A673 (cell line): ENCODE measurements around the gene WRAP53. TPM values are rescaled to one million over a fixed set of nuclear protein-coding genes. Genes with fewer than 3 reads are reported as not detected.

Experiments used
- BruUV-seq: library from RNA; stranded (reverse); fragments of 400-500 nt; replicated peaks from 2 replicates; lab custom pipeline; 2021; lab: Mats Ljungman, UMichigan
- CTCF ChIA-PET: fragments of 300-600 bp; sonication (Branson Sonifier 250); formaldehyde crosslinking; loops from one replicate; lab custom pipeline; 2022; ENCODE audit warnings: antibody characterized with exemption; lab: Charles Lee
- POLR2A ChIA-PET: fragments of 300-600 bp; sonication (Branson Sonifier 250); formaldehyde crosslinking; loops from one replicate; lab custom pipeline; 2022; ENCODE audit warnings: antibody characterized with exemption; ENCODE audit not compliant: low non-redundant PET; lab: Charles Lee
- DNase-seq: peaks from one replicate; pipeline ENCODE4 v3.0.0-alpha.2; 2015; ENCODE audit warnings: low spot score
- H3K27ac ChIP-seq: fragments of 200-600 bp; sonication (generic); 2 replicates; pipeline ENCODE4 v1.5.1; 2016; ENCODE audit warnings: mixed run types, low read depth, mild to moderate bottlenecking, mixed read lengths, antibody characterized with exemption, low read length; ENCODE audit not compliant: poor library complexity, severe bottlenecking
- H3K27me3 ChIP-seq: fragments of 200-600 bp; sonication (generic); replicated peaks from 2 replicates; pipeline ENCODE4 v1.6.1; 2017; ENCODE audit warnings: mixed run types, low read depth, mild to moderate bottlenecking, mixed read lengths, antibody characterized with exemption, low read length; ENCODE audit not compliant: insufficient read depth, poor library complexity
- H3K36me3 ChIP-seq: fragments of 200-600 bp; sonication (generic); 2 replicates; pipeline ENCODE4 v1.6.1; 2016; ENCODE audit warnings: mixed run types, mild to moderate bottlenecking, mixed read lengths, antibody characterized with exemption, low read length; ENCODE audit not compliant: insufficient read depth, poor library complexity, severe bottlenecking
- H3K4me1 ChIP-seq: fragments of 200-600 bp; sonication (generic); 2 replicates; pipeline ENCODE4 v1.6.1; 2017; ENCODE audit warnings: mixed run types, mild to moderate bottlenecking, mixed read lengths, antibody characterized with exemption, low read length; ENCODE audit not compliant: insufficient read depth, poor library complexity, severe bottlenecking
- H3K4me3 ChIP-seq: fragments of 200-600 bp; sonication (generic); 2 replicates; pipeline ENCODE4 v1.5.1; 2016; ENCODE audit warnings: low read depth, mixed run types, mild to moderate bottlenecking, mixed read lengths, low read length; ENCODE audit not compliant: poor library complexity, severe bottlenecking
- H3K9me3 ChIP-seq: fragments of 200-600 bp; sonication (generic); 2 replicates; pipeline ENCODE4 v1.6.1; 2016; ENCODE audit warnings: mixed run types, low read depth, mild to moderate bottlenecking, mixed read lengths, antibody characterized with exemption, low read length; ENCODE audit not compliant: poor library complexity, severe bottlenecking
- CTCF ChIP-seq: fragments of 300-800, 200-600 bp; sonication (generic); conservative IDR thresholded peaks from 2 replicates; pipeline ENCODE4 v1.5.1; 2017; ENCODE audit warnings: low read depth, mild to moderate bottlenecking, antibody characterized with exemption, low read length, moderate library complexity, mixed read lengths
- EZH2 ChIP-seq: fragments of 200-600 bp; sonication (generic); IDR thresholded peaks from 2 replicates; pipeline ENCODE4 v1.6.1; 2017; ENCODE audit warnings: borderline replicate concordance, low read depth, mild to moderate bottlenecking, mixed read lengths, antibody characterized with exemption, low read length; ENCODE audit not compliant: poor library complexity, severe bottlenecking
- intact Hi-C: fragments of 100-400 bp; cut with micrococcal nuclease; formaldehyde crosslinking; loops from one replicate; pipeline ENCODE4 v1.10.0; 2022; ENCODE audit not compliant: unreplicated experiment
- total RNA-seq: library from RNA; stranded (reverse); gene quantifications from 2 replicates; pipeline ENCODE4 v1.2.3, GENCODE V29; 2021

The WRAP53 gene
- total RNA-seq, 1 experiment from 2014 or later, result 42.2 TPM

- Histone ChIP-seq H3K4me3 (no peak overlapping the region), H3K36me3 (no peaks in the 10 kb centered on the region), H3K4me1 (peaks cover 18% of the 10 kb centered on the region), H3K9me3 (no peaks in the 10 kb centered on the region), H3K27ac (no peak overlapping the region), H3K27me3 (no peaks in the 10 kb centered on the region)
- no peak for TF ChIP-seq CTCF
- no peak for TF ChIP-seq EZH2
- no TSS peak for BruUV-seq
- POLR2A ChIA-PET, result interaction anchor here (0.6 kb wide), 1 partner anchor 60 kb away, joined by 4 read pairs; no protein-coding TSS in a partner anchor
- DNase-seq, result no peak
- CTCF ChIA-PET, result no interaction called here
- intact Hi-C loops, result no loop called here
These were observed 26.7 kb downstream of the WRAP53 start for GRCh38 chr17:7714721-7715594.

DNA sequence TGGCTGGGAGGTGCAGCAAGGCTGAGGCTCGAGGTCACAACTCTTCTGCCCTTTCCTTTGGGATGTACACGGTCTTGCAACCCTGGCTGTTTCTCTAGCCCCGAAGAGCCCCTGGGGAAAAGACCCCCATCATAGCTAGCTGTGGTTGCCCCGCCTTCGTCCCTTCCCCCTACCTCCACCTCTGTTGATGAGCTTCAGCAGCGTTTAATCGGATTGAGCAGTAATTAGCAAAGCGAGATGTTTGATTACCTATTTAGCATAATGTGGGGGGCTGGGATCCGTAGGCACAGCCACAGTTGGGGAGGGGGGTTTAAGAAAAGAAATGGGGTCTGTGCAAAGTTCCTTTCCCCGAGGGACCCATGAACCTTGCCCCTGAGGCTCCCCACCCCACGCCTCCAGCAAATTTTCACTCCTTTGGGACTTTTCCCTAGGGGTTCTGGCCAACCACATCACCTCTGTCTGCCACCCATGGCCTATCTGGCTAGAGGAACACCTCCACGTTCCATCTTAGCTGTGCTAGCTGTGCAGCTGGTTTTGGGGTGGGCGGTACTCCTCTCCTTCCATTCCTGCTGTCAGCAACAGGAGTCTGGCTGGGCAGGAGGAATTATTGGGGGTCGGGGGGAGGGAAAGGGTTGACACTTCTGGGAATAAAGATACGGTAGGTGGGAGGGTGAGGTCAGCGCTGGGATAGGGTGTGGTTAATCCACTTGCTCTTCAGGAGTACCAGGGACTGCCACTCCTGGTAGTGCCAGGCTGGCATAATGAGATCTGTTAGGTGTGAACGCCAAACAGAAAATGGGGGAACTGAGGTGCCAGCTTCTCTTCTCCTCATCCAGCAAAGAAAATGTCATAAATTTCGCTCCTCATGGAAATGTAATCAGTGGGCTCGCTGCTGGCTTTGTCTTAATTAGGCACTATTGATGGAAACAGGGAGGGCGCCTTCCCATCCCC is 27.9 kb downstream of the WRAP53 start:
- no peak overlapping the region for H3K27ac ChIP-seq
- no peak for DNase-seq
- BruUV-seq, result no TSS peak
- no peaks in the 10 kb centered on the region for H3K9me3 ChIP-seq
- POLR2A ChIA-PET, result interaction anchor here (0.7 kb wide), 1 partner anchor 10 kb away, joined by 3 read pairs; no protein-coding TSS in a partner anchor
- TF ChIP-seq EZH2 (no peak), CTCF (no peak)
- peak overlapping the region; percentile 61 for H3K4me3 ChIP-seq
- H3K27me3 ChIP-seq, result no peaks in the 10 kb centered on the region
- CTCF ChIA-PET, result interaction anchor here (1.0 to 1.4 kb wide), 5 partner anchors 10 to 274 kb away, joined by 3 to 4 read pairs (median 4); partner anchors contain the start of gene EFNB3
- intact Hi-C loops, result no loop called here
- peaks cover 18% of the 10 kb centered on the region for H3K4me1 ChIP-seq
- H3K36me3 ChIP-seq, result no peaks in the 10 kb centered on the region
